Sigmoid colon (tissue), 7 donors: ENCODE measurements around the gene RANGRF. TPM values are rescaled to one million over a fixed set of nuclear protein-coding genes. Genes with fewer than 3 reads are reported as not detected.
A peak's percentile ranks its signal among the peaks of the same experiment; 100 is the strongest.

ENCODE experiments used
- DNase-seq: peaks from one replicate; pipeline ENCODE4 v3.0.0-alpha.2; 2019
- H3K27ac ChIP-seq, 4 donors: fragments of 200-600 bp; sonication (generic); one replicate each; pipeline ENCODE4 v1.5.1; 2016 to 2019; ENCODE audit warnings: mild to moderate bottlenecking in 1 of 4
- H3K27me3 ChIP-seq, 3 donors: fragments of 200-600 bp; sonication (generic); one replicate each; pipeline ENCODE4 v1.5.1; 2019; ENCODE audit warnings: mild to moderate bottlenecking in 1 of 3
- H3K36me3 ChIP-seq, 4 donors: fragments of 200-600 bp; sonication (generic); one replicate each; pipeline ENCODE4 v1.5.1; 2016 to 2019
- H3K4me1 ChIP-seq, 4 donors: fragments of 200-600 bp; sonication (generic); one replicate each; pipeline ENCODE4 v1.5.1; 2017 to 2019
- H3K4me3 ChIP-seq, 4 donors: fragments of 200-600 bp; sonication (generic); one replicate each; pipeline ENCODE4 v1.5.1; 2017 to 2019; ENCODE audit warnings: mild to moderate bottlenecking in 2 of 4, moderate library complexity in 1 of 4
- H3K9me3 ChIP-seq, 4 donors: fragments of 200-600 bp in 3 of 4; sonication (generic) in 3 of 4; one replicate each; pipeline versions ENCODE4 v1.5.1 to v1.6.1; 2013 to 2019
- EP300 ChIP-seq, 4 donors: sonication (generic); formaldehyde crosslinking; IDR thresholded peaks; one replicate each; pipeline ENCODE4 v1.6.1; 2017; ENCODE audit warnings: antibody characterized with exemption in 4 of 4
- POLR2A ChIP-seq, 2 donors: fragments of 450-650 bp; IDR thresholded peaks; one replicate each; pipeline ENCODE4 v1.6.1; 2016; ENCODE audit warnings: antibody characterized with exemption in 2 of 2, mild to moderate bottlenecking in 2 of 2, moderate library complexity in 2 of 2
- POLR2AphosphoS5 ChIP-seq, 4 donors: sonication (generic); formaldehyde crosslinking; IDR thresholded peaks; one replicate each; pipeline ENCODE4 v1.6.1; 2017; ENCODE audit warnings: antibody characterized with exemption in 4 of 4
- WGBS, 2 donors: extraction: QIAGEN DNeasy Blood & Tissue Kit; methylation state at CpG; one replicate each; pipeline ENCODE4 v1.1.7; 2013; 5-methylcytosine and 5-hydroxymethylcytosine counted together
- intact Hi-C: fragments of 100-400 bp; cut with DNase I; formaldehyde crosslinking; loops from one replicate; pipeline ENCODE4 v1.15.1; 2023
- polyA plus RNA-seq, 3 donors: library from polyadenylated mRNA; stranded (reverse); fragments of 200-250 nt; gene quantifications; one replicate each; pipeline ENCODE4 v1.2.3, GENCODE V29; 2013
- total RNA-seq, 4 donors: library from RNA; depleted of rRNA; stranded (reverse); fragments of >200 nt; gene quantifications; one replicate each; pipeline ENCODE4 v1.1.0, GENCODE V29; 2016
- TF ChIP-seq, protein P1 (sequence below), 4 experiments: fragments of 450-650 bp in 3 of 4; fragments of 200-600 bp in 1 of 4; IDR thresholded peaks; one replicate each; pipeline ENCODE4 v1.5.1; 2016 to 2019; ENCODE audit warnings: antibody characterized with exemption in 4 of 4, mild to moderate bottlenecking in 3 of 4, moderate library complexity in 2 of 4
- donor health status: healthy with polysubstance abuse.
- donor health status: Bipolar disorder and iron deficiency.
- donor health status: healthy.

Gene RANGRF
- total and polyA plus RNA-seq, 7 donors, result 20.8 to 46.6 (median 27.5) TPM

- H3K4me3 ChIP-seq, result peak overlapping the region; percentile 72 to 84 (median 78)
- peak overlapping the region; percentile 92 to 97 (median 95) for H3K27ac ChIP-seq
- intact Hi-C loops, result no loop called here
- 6 to 7% methylated on average over 17 of the region's 17 CpGs for WGBS, 2 donors
- no peaks in the 10 kb centered on the region for H3K27me3 ChIP-seq
- H3K4me1 ChIP-seq, result peaks cover 0 to 18% (median 15%) of the 10 kb centered on the region in 4 donors
- TF ChIP-seq EP300 (IDR thresholded peaks at IDR 0.05) (no peak), POLR2AphosphoS5 (IDR thresholded peaks at IDR 0.05) (no peak), POLR2A (IDR thresholded peaks at IDR 0.05) (no peak)
- TF ChIP-seq, protein P1, sequence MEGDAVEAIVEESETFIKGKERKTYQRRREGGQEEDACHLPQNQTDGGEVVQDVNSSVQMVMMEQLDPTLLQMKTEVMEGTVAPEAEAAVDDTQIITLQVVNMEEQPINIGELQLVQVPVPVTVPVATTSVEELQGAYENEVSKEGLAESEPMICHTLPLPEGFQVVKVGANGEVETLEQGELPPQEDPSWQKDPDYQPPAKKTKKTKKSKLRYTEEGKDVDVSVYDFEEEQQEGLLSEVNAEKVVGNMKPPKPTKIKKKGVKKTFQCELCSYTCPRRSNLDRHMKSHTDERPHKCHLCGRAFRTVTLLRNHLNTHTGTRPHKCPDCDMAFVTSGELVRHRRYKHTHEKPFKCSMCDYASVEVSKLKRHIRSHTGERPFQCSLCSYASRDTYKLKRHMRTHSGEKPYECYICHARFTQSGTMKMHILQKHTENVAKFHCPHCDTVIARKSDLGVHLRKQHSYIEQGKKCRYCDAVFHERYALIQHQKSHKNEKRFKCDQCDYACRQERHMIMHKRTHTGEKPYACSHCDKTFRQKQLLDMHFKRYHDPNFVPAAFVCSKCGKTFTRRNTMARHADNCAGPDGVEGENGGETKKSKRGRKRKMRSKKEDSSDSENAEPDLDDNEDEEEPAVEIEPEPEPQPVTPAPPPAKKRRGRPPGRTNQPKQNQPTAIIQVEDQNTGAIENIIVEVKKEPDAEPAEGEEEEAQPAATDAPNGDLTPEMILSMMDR (IDR thresholded peaks at IDR 0.05), result no peak
- no peaks in the 10 kb centered on the region for H3K9me3 ChIP-seq
- no peaks in the 10 kb centered on the region for H3K36me3 ChIP-seq
- no peak for DNase-seq
These were observed 580 bp downstream of the RANGRF start for GRCh38 chr17:8289103-8289397.

- H3K4me1 ChIP-seq, result peaks cover 0 to 28% (median 23%) of the 10 kb centered on the region in 4 donors
These were observed 1.6 kb downstream of the RANGRF start for GRCh38 chr17:8290043-8290442.

DNA sequence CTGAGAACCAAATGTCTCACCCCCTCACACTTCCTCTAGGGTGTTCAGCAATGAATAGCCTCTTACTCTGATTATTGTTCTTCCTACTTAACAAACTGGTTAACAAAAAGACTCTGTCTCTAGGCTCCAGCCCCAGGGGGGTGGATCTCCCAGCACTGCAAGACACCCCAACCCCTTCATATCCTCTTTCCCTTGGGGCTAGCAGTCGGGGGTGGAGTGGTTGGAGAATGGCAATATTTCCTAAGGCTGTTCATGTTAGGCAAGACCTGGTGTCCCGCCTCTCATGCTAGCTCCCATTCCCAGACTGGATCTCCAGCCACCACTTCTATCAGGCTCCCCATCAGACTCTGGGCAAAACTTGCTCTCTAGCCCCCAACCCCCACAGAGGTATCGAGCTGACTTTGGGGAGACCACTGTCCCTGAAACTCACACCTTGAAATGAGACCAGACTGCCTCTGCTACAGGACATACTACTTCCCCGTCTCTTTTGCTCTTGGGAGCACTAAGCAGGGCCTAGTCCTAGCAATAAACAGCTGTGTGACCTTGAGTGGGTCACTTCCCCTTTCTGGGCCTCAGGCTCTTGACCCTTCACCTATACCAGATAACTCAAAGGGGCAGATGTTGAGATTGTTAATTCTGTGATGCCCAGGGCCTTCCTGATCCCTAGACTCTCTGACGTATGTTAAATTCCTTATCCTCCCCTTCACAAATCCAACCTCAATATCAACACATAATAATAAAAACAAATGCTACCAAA lies 4.3 kb downstream of the RANGRF start:
- 81 to 82% methylated on average over 5 of the region's 5 CpGs for WGBS, 2 donors
- H3K27me3 ChIP-seq, result no peaks in the 10 kb centered on the region
- intact Hi-C loops, result no loop called here

More at GRCh38 chr17:8290043-8290442, 1.6 kb downstream of the RANGRF start:
- Histone ChIP-seq H3K27ac (no peak overlapping the region), H3K4me3 (no peak overlapping the region), H3K9me3 (no peaks in the 10 kb centered on the region), H3K36me3 (no peaks in the 10 kb centered on the region), H3K27me3 (no peaks in the 10 kb centered on the region)
- intact Hi-C loops, result no loop called here
- DNase-seq, result no peak
- 66 to 68% methylated on average over 3 of the region's 3 CpGs for WGBS, 2 donors
- no peak for TF ChIP-seq POLR2AphosphoS5 (IDR thresholded peaks at IDR 0.05)
- TF ChIP-seq EP300 (IDR thresholded peaks at IDR 0.05), result no peak
- TF ChIP-seq POLR2A (IDR thresholded peaks at IDR 0.05), result no peak
- TF ChIP-seq, protein P1 (IDR thresholded peaks at IDR 0.05), result no peak

DNA sequence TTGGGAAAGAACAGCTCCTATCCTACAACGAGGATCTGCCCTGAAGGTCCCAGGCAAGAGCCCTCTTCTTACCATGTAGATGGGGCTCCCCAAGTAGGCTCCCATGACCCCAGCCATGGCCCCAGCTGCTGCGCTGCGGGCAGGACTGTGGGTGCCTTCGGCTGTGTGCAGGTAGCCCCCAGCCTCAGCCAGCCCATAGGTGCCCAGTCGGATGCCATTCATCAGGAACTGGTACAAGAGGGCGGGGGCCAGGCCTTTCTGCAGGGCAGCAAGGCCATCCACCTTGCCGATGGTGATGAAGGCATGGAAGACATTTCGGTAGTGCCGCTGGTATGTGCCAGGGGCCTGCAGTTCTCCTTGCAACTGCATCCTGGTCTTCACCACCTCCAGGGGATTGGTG lies 5.9 kb downstream of the RANGRF start:
- H3K9me3 ChIP-seq, result no peaks in the 10 kb centered on the region
- H3K27me3 ChIP-seq, result no peaks in the 10 kb centered on the region
- H3K27ac ChIP-seq, result peak overlapping the region; percentile 90 to 95 (median 92)
- peak overlapping the region in 1 of 4 donors; percentile 53 for H3K4me3 ChIP-seq
- no peaks in the 10 kb centered on the region for H3K36me3 ChIP-seq
- no peak for DNase-seq
- WGBS, 2 donors, result 95 to 96% methylated on average over 9 of the region's 9 CpGs
- TF ChIP-seq POLR2AphosphoS5 (IDR thresholded peaks at IDR 0.05) (no peak), EP300 (IDR thresholded peaks at IDR 0.05) (no peak), POLR2A (IDR thresholded peaks at IDR 0.05) (no peak)
- TF ChIP-seq, protein P1 (IDR thresholded peaks at IDR 0.05), result no peak
- intact Hi-C loops, result loop anchor here (2.0 kb wide), 1 partner anchor 68 kb away; no protein-coding TSS in a partner anchor
- H3K4me1 ChIP-seq, result peaks cover 0 to 17% (median 15%) of the 10 kb centered on the region in 4 donors

More for the DNA sequence above, 4.3 kb downstream of the RANGRF start:
- no peak for DNase-seq
- Histone ChIP-seq H3K36me3 (no peaks in the 10 kb centered on the region), H3K9me3 (no peaks in the 10 kb centered on the region), H3K4me1 (peaks cover 0 to 27% (median 23%) of the 10 kb centered on the region in 4 donors), H3K27ac (no peak overlapping the region), H3K4me3 (no peak overlapping the region)
- TF ChIP-seq POLR2AphosphoS5 (IDR thresholded peaks at IDR 0.05) (no peak), EP300 (IDR thresholded peaks at IDR 0.05) (no peak), POLR2A (IDR thresholded peaks at IDR 0.05) (no peak)
- TF ChIP-seq, protein P1 (IDR thresholded peaks at IDR 0.05), result no peak
